Limb (tissue), 2 donors: ENCODE measurements around the gene NLGN2.

Experiments
- DNase-seq, 2 donors: peaks; one replicate each; pipeline ENCODE4 v3.0.0-alpha.2; 2016; ENCODE audit errors: extremely low spot score in 2 of 2

Gene NLGN2

GRCh38 chr17:7413346-7413985 lies 5.8 kb downstream of the NLGN2 start:
- DNase-seq: no peak

- no peak for DNase-seq
Observed at GRCh38 chr17:7414837-7415236, 7.2 kb downstream of the NLGN2 start.

- no peak for DNase-seq
Observed at GRCh38 chr17:7415784-7416183, 8.1 kb downstream of the NLGN2 start.

DNA sequence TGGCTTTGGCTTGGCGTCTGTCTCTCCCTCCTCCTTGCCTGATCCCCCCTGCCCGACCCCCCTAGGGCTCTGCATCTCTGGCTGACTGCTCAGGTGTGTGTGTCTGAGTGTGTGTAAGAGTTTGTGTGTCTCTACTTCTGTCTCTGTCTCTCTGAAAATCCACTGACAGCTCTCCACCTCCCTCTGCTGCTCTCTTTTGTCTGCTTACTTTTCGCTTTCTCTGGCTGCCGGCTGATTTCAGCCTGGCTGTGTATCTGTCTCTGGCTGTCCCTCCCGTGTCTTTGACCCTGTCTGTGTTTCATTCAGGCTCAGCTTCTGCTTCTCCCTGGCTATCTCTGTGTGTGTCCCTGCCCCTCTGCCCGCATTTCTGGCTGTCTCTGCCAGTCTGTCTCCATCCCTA lies 8.7 kb downstream of the NLGN2 start:
- no peak for DNase-seq

DNA sequence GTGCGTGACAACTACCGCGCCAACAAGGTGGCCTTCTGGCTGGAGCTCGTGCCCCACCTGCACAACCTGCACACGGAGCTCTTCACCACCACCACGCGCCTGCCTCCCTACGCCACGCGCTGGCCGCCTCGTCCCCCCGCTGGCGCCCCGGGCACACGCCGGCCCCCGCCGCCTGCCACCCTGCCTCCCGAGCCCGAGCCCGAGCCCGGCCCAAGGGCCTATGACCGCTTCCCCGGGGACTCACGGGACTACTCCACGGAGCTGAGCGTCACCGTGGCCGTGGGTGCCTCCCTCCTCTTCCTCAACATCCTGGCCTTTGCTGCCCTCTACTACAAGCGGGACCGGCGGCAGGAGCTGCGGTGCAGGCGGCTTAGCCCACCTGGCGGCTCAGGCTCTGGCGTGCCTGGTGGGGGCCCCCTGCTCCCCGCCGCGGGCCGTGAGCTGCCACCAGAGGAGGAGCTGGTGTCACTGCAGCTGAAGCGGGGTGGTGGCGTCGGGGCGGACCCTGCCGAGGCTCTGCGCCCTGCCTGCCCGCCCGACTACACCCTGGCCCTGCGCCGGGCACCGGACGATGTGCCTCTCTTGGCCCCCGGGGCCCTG lies 9.5 kb downstream of the NLGN2 start:
- no peak for DNase-seq

DNA sequence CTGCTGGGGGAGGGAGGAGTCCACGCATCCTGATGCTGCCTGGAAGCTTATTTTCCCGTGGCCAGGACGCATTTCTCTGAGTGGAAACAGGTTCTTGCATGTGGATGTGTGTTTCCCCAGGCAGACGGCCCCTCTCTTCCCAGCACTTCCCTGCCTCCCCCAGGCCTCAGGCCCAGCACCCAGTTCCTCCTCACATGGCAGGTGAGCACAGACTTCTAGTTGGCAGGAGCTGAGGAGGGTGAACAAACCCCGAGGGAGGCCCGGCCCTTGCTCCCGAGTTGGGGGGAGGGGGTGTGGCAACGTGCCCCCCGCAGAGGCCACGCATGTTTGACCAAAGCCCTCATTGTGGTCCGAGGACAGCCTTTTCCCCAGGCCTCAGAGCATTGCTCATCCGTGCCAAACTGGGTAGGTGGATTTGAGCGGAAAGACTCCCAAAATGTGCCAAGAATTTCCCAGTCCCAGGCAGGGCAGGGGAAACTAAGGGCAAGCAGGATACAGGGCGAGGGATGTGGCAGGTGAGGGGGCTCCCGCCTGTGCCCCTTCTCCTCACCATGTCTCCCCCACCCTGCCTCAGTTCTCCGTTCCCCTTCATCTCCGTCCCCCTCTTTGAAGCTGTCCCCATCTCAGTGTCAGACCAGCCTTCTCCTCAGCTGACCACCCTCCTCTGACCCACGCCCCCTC lies 11.0 kb downstream of the NLGN2 start:
- DNase-seq: peak in 1 of 2 donors; percentile 36

GRCh38 chr17:7419819-7420610 lies 12.4 kb downstream of the NLGN2 start, which contains the start of gene SPEM1:
SPEM1 (plus strand) TSS chr17:7420324; CDS start chr17:7420385, 61 bp downstream.
- DNase-seq: no peak

- DNase-seq: no peak
Observed at GRCh38 chr17:7421186-7421585, 13.5 kb downstream of the NLGN2 start.

- DNase-seq: no peak
Observed at GRCh38 chr17:7423679-7424078, 16.0 kb downstream of the NLGN2 start.

DNA sequence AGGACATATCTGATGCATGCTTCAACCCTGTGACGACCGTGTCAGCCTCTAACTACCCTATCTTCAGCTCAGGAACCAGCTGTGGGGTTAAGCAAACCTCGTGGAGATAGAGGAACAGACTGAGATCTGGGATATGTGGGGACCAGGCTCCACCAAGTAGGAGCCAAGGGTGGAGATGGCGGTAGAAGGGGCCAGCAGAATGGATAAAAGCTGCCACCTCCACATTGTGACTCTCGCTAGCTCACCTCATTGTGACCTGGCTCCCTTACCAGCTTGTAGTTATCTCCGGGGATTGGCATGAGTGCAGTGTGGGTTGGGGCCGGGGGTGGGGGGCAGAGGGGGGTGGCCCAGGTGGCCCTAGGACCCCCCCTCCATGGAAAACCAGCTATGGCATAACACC lies 17.7 kb downstream of the NLGN2 start, which contains the start of gene SPEM2:
TSS of gene SPEM2 (plus strand) at position 301 of the 400 bp plus-strand sequence. CDS start at position 374, 73 bp downstream.
- no peak for DNase-seq

DNA sequence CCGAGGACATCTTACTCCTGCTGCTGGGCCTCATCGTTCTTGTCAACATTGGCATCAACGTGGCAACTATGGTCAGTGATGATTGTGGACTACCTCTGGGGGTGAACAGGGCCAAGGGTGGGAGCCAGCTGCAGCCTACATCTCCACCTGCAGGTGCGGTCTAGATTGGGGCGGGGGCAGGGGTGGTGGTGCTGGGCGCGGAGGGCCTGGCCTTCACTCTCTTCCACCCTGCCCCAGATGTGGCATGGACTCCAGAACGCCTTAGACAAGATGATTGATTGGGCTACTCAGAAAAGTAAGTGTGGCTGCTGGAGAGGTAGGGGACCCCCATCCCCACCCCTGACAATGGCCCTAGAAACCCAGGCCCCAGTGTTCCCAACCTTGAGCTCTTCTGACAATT lies 18.1 kb downstream of the NLGN2 start:
- DNase-seq: no peak

DNA sequence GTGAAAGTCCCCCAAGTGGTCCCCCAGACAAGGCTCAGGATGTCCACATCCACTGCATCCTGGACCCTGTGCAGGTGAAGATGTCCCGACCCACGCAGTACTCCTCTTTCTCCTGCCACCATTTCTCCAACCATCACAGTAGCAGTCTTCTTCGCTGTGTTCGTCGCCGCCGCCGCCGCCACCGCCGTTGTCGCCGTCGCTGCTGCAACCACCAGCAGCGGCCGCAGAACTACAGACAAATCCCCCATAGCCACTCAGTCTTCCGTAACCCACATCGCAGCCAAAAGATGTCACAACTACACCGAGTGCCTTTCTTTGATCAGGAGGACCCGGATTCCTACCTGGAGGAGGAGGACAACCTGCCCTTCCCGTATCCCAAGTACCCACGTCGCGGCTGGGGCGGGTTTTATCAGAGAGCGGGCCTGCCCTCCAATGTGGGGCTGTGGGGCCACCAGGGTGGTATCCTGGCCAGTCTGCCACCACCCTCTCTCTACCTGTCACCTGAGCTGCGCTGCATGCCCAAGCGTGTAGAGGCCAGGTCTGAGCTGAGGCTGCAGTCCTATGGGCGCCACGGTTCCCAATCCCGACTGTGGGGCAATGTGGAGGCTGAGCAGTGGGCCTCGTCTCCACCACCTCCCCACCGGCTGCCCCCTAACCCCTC lies 18.7 kb downstream of the NLGN2 start:
- DNase-seq: no peak

DNA sequence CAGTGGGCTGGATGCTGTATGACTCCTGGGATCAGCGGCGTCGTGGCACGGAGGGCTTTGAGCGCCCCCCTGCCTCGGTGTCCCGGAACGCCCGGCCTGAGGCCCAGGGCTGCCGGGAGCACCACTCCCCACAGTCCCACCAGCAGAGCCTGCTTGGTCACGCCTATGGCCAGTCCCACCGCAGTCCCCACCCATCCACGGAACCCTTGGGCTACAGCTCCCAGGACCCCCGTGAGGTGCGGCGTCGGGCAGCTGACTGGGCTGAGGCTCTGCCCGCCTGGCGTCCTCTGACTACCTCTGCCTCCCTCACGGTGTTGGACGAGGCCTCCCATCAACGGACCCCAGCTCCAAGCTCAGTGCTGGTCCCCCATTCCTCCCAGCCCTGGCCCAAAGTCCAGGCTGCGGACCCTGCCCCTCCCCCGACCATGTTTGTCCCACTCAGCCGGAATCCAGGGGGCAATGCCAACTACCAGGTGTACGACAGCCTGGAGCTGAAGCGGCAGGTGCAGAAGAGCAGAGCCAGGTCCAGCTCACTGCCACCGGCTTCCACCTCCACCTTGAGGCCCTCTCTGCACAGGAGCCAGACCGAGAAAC lies 19.3 kb downstream of the NLGN2 start:
- DNase-seq: no peak

GRCh38 chr17:7427549-7427948 lies 19.9 kb downstream of the NLGN2 start:
- no peak for DNase-seq

DNA sequence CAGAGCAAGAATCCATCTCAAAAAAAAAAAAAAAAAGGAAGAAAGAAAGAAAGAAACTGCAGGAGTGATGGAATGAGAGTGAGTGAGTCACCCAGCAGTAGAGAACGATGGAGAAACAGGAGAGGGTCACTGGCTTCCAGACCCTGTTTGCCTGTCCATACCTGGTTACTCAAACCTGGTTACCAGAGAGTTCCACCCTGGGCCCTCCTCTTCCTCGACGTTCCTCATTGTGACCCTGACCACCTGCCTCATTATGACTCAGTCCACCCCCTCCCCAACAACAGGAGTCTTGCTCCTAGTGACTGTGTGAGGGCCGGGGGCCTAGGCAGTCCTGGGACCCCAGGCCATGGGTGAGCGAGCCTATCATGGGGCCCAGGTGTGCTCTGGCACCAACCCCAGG lies 20.9 kb downstream of the NLGN2 start, which contains the start of gene SPEM3:
TSS of gene SPEM3 (plus strand) at position 301 of the 400 bp plus-strand sequence. CDS start at position 347, 46 bp downstream.
- no peak for DNase-seq

- no peak for DNase-seq
Observed at GRCh38 chr17:7429722-7430121, 22.1 kb downstream of the NLGN2 start.

DNA sequence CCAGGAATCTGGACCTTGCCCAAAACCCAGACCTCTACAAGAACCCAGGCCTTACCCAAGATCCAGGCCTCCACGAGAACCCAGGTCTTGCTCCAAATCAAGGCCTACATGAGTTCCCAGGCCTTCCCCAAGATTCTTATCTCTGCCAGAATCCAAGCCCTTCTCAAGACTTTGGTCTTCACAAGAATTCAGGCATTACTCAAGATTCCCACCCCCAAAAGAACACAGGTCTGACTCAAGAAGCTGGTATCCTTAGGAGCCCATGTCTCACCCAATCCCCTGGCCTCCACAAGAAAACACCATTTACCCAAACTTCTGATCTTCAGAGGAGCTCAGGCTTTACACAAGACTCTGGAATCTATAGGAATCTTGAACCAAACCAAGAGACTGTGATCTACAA lies 23.6 kb downstream of the NLGN2 start:
- no peak for DNase-seq

DNA sequence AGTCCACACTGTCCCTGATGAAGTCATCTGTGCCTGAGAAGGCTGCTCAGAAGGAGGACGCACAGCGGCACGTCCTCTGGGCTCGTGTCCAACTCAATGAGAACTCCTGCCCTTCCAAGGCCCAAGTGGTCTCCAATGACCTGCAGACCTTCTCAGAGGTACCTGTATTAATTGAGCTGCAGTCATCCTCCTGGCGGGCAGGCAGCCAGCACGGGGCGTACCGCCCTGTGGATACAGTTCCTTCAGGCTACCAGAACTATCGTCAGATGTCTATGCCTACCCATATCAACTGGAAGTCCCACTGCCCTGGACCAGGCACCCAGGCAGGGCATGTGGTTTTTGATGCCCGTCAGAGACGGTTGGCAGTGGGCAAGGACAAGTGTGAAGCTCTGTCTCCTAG lies 24.7 kb downstream of the NLGN2 start:
- DNase-seq: no peak

DNA sequence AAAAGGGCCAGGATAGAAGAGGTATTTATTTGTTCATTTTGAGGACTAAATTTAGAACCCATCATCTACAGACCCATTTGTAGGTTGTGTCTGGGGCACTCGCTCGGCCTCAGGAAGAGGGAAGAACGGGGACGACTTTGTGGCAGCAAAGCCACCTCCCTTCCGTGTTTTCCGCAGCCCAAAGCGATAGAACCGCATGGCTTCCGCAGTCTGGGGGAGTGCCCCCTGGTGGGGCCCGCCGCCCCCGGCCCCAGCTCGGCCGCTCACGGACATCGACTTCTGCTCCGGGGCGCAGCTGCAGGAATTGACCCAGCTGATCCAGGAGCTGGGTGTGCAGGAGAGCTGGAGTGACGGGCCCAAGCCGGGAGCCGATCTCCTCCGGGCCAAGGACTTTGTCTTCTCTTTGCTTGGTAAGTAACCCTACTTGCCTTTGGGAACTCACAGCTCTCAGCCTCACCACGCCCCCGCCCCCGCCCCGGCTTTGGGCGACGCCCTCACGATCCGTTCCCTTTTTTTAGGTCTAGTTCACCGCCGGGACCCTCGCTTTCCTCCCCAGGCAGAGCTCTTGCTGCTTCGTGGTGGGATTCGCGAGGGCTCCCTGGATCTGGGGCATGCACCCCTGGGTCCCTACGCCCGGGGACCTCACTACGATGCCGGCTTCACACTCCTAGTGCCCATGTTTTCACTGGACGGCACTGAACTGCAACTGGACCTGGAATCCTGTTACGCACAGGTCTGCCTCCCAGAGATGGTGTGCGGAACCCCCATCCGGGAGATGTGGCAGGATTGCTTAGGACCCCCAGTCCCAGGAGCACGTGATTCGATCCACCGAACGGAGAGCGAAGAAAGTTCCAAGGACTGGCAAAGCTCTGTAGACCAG lies 28.3 kb downstream of the NLGN2 start:
- DNase-seq: peak in 1 of 2 donors; percentile 69
